ENCODE results near the gene EGFR.

Gene EGFR

GRCh38 chr7:55018361-55019190 is at the start of gene EGFR:
Gene EGFR (plus strand): TSS chr7:55019017. CDS start chr7:55019278, 261 bp downstream.
- no peak for DNase-seq (ENCODE audit: low read depth, low spot score)

GRCh38 chr7:54969208-54969967 is 49.4 kb upstream of the EGFR start:
- no peak for DNase-seq (ENCODE audit: low read depth, low spot score)

- DNase-seq (ENCODE audit: low read depth, low spot score) = no peak
These were observed 46.0 kb upstream of the EGFR start for GRCh38 chr7:54972733-54973294.

- DNase-seq (ENCODE audit: low read depth, low spot score) = no peak
These were observed 40.3 kb upstream of the EGFR start for GRCh38 chr7:54978364-54979116.

GRCh38 chr7:54980521-54980920 is 38.3 kb upstream of the EGFR start:
- no peak for DNase-seq (ENCODE audit: low read depth, low spot score)

GRCh38 chr7:54981913-54982312 is 36.9 kb upstream of the EGFR start:
- DNase-seq (ENCODE audit: low read depth, low spot score) = no peak

GRCh38 chr7:54985426-54986330 is 33.1 kb upstream of the EGFR start:
- no peak for DNase-seq (ENCODE audit: low read depth, low spot score)

- no peak for DNase-seq (ENCODE audit: low read depth, low spot score)
These were observed 32.1 kb upstream of the EGFR start for GRCh38 chr7:54986716-54987115.

- DNase-seq (ENCODE audit: low read depth, low spot score) = no peak
These were observed 31.0 kb upstream of the EGFR start for GRCh38 chr7:54987772-54988171.

GRCh38 chr7:54988516-54988915 is 30.3 kb upstream of the EGFR start:
- DNase-seq (ENCODE audit: low read depth, low spot score) = no peak

- DNase-seq (ENCODE audit: low read depth, low spot score) = no peak
These were observed 29.2 kb upstream of the EGFR start for GRCh38 chr7:54989453-54990225.

- no peak for DNase-seq (ENCODE audit: low read depth, low spot score)
These were observed 27.5 kb upstream of the EGFR start for GRCh38 chr7:54991341-54991740.

- DNase-seq (ENCODE audit: low read depth, low spot score) = no peak
These were observed 25.8 kb upstream of the EGFR start for GRCh38 chr7:54992871-54993475.

- DNase-seq (ENCODE audit: low read depth, low spot score) = no peak
These were observed 23.7 kb upstream of the EGFR start for GRCh38 chr7:54995166-54995565.

- no peak for DNase-seq (ENCODE audit: low read depth, low spot score)
These were observed 23.0 kb upstream of the EGFR start for GRCh38 chr7:54995610-54996363.

GRCh38 chr7:54996391-54996790 is 22.4 kb upstream of the EGFR start:
- DNase-seq (ENCODE audit: low read depth, low spot score) = no peak

GRCh38 chr7:55004579-55004978 is 14.2 kb upstream of the EGFR start:
- no peak for DNase-seq (ENCODE audit: low read depth, low spot score)

GRCh38 chr7:55005241-55005851 is 13.5 kb upstream of the EGFR start:
- DNase-seq (ENCODE audit: low read depth, low spot score) = no peak
